HepG2 (cell line): ENCODE results near the gene FAM219A. TPM values are rescaled to one million over a fixed set of nuclear protein-coding genes. Genes with fewer than 3 reads are reported as not detected.

Experiments
- ARNT ChIP-seq: fragments of 450-650 bp; IDR thresholded peaks from 2 replicates; pipeline ENCODE4 v1.6.1; 2017
- ELF4 ChIP-seq: sonication (generic); formaldehyde crosslinking; IDR thresholded peaks from 2 replicates; pipeline ENCODE4 v1.5.0; 2020; ENCODE audit warnings: missing genetic modification reagents, mild to moderate bottlenecking, moderate library complexity, borderline replicate concordance
- HNRNPUL1 ChIP-seq: fragments of 200-400 bp; formaldehyde crosslinking; IDR thresholded peaks from 2 replicates; pipeline ENCODE4 v1.6.1; 2017; ENCODE audit warnings: low read depth, mild to moderate bottlenecking, low read length, moderate library complexity
- PAXIP1 ChIP-seq: sonication (generic); formaldehyde crosslinking; conservative IDR thresholded peaks from 2 replicates; pipeline ENCODE4 v1.4.0; 2020; ENCODE audit warnings: mild to moderate bottlenecking, missing genetic modification reagents, moderate library complexity
- POGZ ChIP-seq: sonication (generic); formaldehyde crosslinking; IDR thresholded peaks from 2 replicates; pipeline ENCODE4 v1.4.0; 2020; ENCODE audit warnings: mild to moderate bottlenecking, missing genetic modification reagents
- SETDB1 ChIP-seq: sonication (generic); formaldehyde crosslinking; IDR thresholded peaks from 2 replicates; pipeline ENCODE4 v1.5.1; 2020; ENCODE audit warnings: missing genetic modification reagents, mild to moderate bottlenecking, borderline replicate concordance
- SNAPC5 ChIP-seq: sonication (generic); formaldehyde crosslinking; IDR thresholded peaks from 2 replicates; pipeline ENCODE4 v1.8.1; 2023; ENCODE audit warnings: mild to moderate bottlenecking, missing genetic modification reagents, borderline replicate concordance
- THRA ChIP-seq: sonication (generic); formaldehyde crosslinking; IDR thresholded peaks from 2 replicates; pipeline ENCODE4 v1.4.0; 2020; ENCODE audit warnings: missing genetic modification reagents, borderline replicate concordance
- XRCC5 ChIP-seq: fragments of 200-400 bp; formaldehyde crosslinking; optimal IDR thresholded peaks from 2 replicates; pipeline ENCODE3; 2017; ENCODE audit warnings: mild to moderate bottlenecking, low read length
- ZBTB14 ChIP-seq: sonication (generic); formaldehyde crosslinking; IDR thresholded peaks from 2 replicates; pipeline ENCODE4 v1.4.0; 2020; ENCODE audit warnings: missing genetic modification reagents
- ZMYM2 ChIP-seq: sonication (generic); formaldehyde crosslinking; IDR thresholded peaks from 2 replicates; pipeline ENCODE4 v1.8.0; 2022; ENCODE audit warnings: mild to moderate bottlenecking, missing genetic modification reagents
- ZNF225 ChIP-seq: sonication (generic); formaldehyde crosslinking; IDR thresholded peaks from 2 replicates; pipeline ENCODE4 v1.4.0; 2020; ENCODE audit warnings: mild to moderate bottlenecking, missing genetic modification reagents
- ZNF350 ChIP-seq: sonication (generic); formaldehyde crosslinking; IDR thresholded peaks from 2 replicates; pipeline ENCODE4 v1.4.0; 2020; ENCODE audit warnings: mild to moderate bottlenecking, low read depth, missing genetic modification reagents, borderline replicate concordance
- ZNF501 ChIP-seq: sonication (generic); formaldehyde crosslinking; IDR thresholded peaks from 2 replicates; pipeline ENCODE4 v1.5.1; 2020; ENCODE audit warnings: mild to moderate bottlenecking, moderate library complexity, missing genetic modification reagents
- ZNF607 ChIP-seq: sonication (generic); formaldehyde crosslinking; IDR thresholded peaks from 2 replicates; pipeline ENCODE4 v1.5.1; 2020; ENCODE audit warnings: missing genetic modification reagents, mild to moderate bottlenecking, borderline replicate concordance
- ZNF674 ChIP-seq: sonication (generic); formaldehyde crosslinking; IDR thresholded peaks from 2 replicates; pipeline ENCODE4 v1.5.0; 2020; ENCODE audit warnings: low read depth, mild to moderate bottlenecking, missing genetic modification reagents
- ZNF713 ChIP-seq: sonication (generic); formaldehyde crosslinking; IDR thresholded peaks from 2 replicates; pipeline ENCODE4 v1.4.0; 2020; ENCODE audit warnings: mild to moderate bottlenecking, missing genetic modification reagents
- ZNF766 ChIP-seq: sonication (generic); formaldehyde crosslinking; IDR thresholded peaks from 2 replicates; pipeline ENCODE4 v1.5.0; 2020; ENCODE audit warnings: missing genetic modification reagents, borderline replicate concordance
- polyA plus RNA-seq, 8 experiments: library from polyadenylated mRNA; depleted of rRNA in 3 of 8; stranded (reverse) in 7 of 8; unstranded in 1 of 8; fragments of >200 nt; fragmentation: Illumina TruSeq in 4 of 8; extraction: Trizol in 4 of 8; gene quantifications; 2 replicates each; pipeline versions ENCODE4 v1.2.1 to v1.2.3, GENCODE V29; 2011 to 2016; ENCODE audit warnings: low read depth in 4 of 8, missing spikeins in 1 of 8, mixed read lengths in 1 of 8; ENCODE audit not compliant: insufficient read depth in 1 of 8
- total RNA-seq, 5 experiments: library from RNA; depleted of rRNA; stranded (reverse); fragments of >200 nt; fragmentation: Illumina TruSeq; extraction: Trizol; gene quantifications; 2 replicates each; pipeline ENCODE4 v1.2.3, GENCODE V29; 2016; ENCODE audit warnings: low read depth in 1 of 5
- TF ChIP-seq, protein P1 (sequence below): sonication (generic); formaldehyde crosslinking; IDR thresholded peaks from 2 replicates; pipeline ENCODE4 v1.4.0; 2020; ENCODE audit warnings: missing genetic modification reagents
- TF ChIP-seq, protein P2 (sequence below): IDR thresholded peaks from 2 replicates; pipeline ENCODE4 v1.6.1; 2016; ENCODE audit warnings: mild to moderate bottlenecking

Gene FAM219A
- total and polyA plus RNA-seq, 2 of the 13 experiments (the other 11 are each of a cell fraction or from before 2014, with no cell fraction given): 3.9 to 6.4 TPM

DNA sequence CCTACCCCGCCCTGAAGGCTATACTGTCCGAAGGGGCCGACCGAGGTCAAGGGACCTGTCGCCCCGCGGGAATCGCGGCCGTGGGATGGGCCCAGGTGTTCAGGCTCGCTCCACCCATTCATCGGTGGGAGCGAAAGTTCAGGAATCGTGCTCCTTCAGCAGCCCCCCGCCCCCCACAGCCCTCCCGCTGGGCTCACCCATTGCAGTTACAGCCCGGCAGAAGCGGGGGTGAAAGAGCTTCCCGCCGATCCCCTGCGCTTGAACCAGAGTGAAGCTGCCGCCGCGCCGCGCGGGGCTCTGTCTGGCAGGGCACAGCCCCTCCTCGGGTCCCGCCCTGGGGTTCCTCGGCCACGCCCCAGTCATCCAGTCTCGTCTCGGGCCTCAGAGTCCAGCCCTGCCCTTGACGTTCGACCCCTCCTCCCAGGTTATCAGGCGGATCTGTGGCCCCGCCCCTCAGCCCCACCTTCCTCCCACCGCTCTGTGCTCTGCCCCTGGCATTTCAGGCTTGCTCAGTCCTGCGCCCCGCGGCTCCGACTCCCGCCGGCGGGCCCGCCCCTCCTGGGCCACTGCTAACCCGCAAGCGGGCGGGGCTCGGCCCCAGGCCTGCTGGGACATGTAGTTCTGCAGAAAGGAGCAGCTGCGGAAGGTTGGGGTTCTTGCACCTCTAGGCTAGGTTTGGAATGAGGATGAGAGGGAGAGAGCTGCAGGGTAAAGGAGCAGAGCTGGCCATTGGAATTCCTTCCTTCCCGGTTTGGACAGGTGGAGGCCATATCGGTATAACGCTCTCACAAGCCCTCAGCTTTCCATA is 81.6 kb downstream of the FAM219A start, which contains the start of gene MYORG (continued):
- no peak for TF ChIP-seq HNRNPUL1
- TF ChIP-seq ZNF766 (CRISPR knock-in tag): no peak
- TF ChIP-seq ELF4: no peak
- TF ChIP-seq, protein P1, sequence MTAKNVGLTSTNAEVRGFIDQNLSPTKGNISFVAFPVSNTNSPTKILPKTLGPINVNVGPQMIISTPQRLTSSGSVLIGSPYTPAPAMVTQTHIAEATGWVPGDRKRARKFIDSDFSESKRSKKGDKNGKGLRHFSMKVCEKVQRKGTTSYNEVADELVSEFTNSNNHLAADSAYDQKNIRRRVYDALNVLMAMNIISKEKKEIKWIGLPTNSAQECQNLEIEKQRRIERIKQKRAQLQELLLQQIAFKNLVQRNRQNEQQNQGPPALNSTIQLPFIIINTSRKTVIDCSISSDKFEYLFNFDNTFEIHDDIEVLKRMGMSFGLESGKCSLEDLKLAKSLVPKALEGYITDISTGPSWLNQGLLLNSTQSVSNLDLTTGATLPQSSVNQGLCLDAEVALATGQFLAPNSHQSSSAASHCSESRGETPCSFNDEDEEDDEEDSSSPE: peak; percentile 80
- no peak for TF ChIP-seq ZNF713
- no peak for TF ChIP-seq SNAPC5 (CRISPR knock-in tag)
- peak; percentile 96 for TF ChIP-seq ZNF501 (CRISPR knock-in tag)
- peak; percentile 75; the same call in 1 of the 2 replicates for TF ChIP-seq ZNF350
- TF ChIP-seq ZNF225 (CRISPR knock-in tag): no peak
- no peak for TF ChIP-seq SETDB1 (CRISPR knock-in tag)
- TF ChIP-seq THRA (CRISPR knock-in tag): peak; percentile 59; the same call in 1 of the 2 replicates
- peak; percentile 53 for TF ChIP-seq XRCC5
- no peak for TF ChIP-seq ZNF674 (CRISPR knock-in tag)
- peak; percentile 48 for TF ChIP-seq ZMYM2
- TF ChIP-seq POGZ (CRISPR knock-in tag): peak; percentile 39; the same call in 1 of the 2 replicates
- no peak for TF ChIP-seq ZBTB14 (CRISPR knock-in tag)
- TF ChIP-seq, protein P2, sequence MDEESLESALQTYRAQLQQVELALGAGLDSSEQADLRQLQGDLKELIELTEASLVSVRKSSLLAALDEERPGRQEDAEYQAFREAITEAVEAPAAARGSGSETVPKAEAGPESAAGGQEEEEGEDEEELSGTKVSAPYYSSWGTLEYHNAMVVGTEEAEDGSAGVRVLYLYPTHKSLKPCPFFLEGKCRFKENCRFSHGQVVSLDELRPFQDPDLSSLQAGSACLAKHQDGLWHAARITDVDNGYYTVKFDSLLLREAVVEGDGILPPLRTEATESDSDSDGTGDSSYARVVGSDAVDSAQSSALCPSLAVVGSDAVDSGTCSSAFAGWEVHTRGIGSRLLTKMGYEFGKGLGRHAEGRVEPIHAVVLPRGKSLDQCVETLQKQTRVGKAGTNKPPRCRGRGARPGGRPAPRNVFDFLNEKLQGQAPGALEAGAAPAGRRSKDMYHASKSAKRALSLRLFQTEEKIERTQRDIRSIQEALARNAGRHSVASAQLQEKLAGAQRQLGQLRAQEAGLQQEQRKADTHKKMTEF (CRISPR knock-in tag): peak; percentile 85
- peak; percentile 77 for TF ChIP-seq PAXIP1
- peak; percentile 88; the same call in 1 of the 2 replicates for TF ChIP-seq ZNF607 (CRISPR knock-in tag)
- TF ChIP-seq ARNT: no peak
